PFSK-1 (cell line): ENCODE data around the gene CDHR2.

Experiments
- FOXP2 ChIP-seq: optimal IDR thresholded peaks from 2 replicates; pipeline ENCODE3; 2011; ENCODE audit warnings: borderline replicate concordance, control low read depth, inconsistent platforms; ENCODE audit not compliant: insufficient read depth; ENCODE audit errors: extremely low read length, extremely low read depth
- POLR2AphosphoS5 ChIP-seq: IDR thresholded peaks from 2 replicates; pipeline ENCODE4 v1.6.1; 2012; ENCODE audit warnings: low read depth, mild to moderate bottlenecking, control low read depth, low read length, moderate library complexity
- SIN3A ChIP-seq: IDR thresholded peaks from 2 replicates; pipeline ENCODE4 v1.6.1; 2012; ENCODE audit warnings: mild to moderate bottlenecking, low read length, moderate library complexity, borderline replicate concordance; ENCODE audit not compliant: insufficient read depth
- TAF1 ChIP-seq: IDR thresholded peaks from 2 replicates; pipeline ENCODE4 v1.6.1; 2012; ENCODE audit warnings: low read length, control low read depth, borderline replicate concordance; ENCODE audit not compliant: insufficient read depth
- TF ChIP-seq, protein P1 (sequence below), 2 experiments: IDR thresholded peaks; 2 replicates each; pipeline versions ENCODE4 v1.6.1 to v1.8.0; 2011 to 2012; ENCODE audit warnings: low read depth in 2 of 2, low read length in 2 of 2, control low read depth in 1 of 2, inconsistent platforms in 1 of 2, mild to moderate bottlenecking in 1 of 2, moderate library complexity in 1 of 2; ENCODE audit not compliant: insufficient read depth in 1 of 2

Gene CDHR2

DNA sequence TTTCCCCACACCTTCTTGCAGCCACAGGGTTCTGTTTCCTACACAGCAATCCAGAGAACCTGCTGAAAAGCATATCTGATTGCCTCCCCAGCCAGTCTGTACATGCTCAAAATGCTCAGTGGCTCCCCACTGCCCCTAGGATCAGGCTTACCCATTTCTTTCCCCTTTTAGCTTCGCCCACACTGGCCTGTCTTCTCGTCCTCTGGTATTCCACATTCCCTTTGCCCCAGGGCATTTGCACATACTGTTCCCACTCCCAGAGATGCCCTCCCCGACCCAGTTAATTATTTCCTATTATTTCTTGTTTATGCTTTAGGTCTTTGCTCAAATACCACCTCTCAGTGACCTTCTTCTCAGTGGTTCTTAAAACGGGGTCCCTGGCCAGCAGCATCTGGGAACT is 91.5 kb downstream of the CDHR2 start:
- TF ChIP-seq TAF1: no peak
- TF ChIP-seq POLR2AphosphoS5: no peak
- no peak for TF ChIP-seq SIN3A
- TF ChIP-seq, protein P1, sequence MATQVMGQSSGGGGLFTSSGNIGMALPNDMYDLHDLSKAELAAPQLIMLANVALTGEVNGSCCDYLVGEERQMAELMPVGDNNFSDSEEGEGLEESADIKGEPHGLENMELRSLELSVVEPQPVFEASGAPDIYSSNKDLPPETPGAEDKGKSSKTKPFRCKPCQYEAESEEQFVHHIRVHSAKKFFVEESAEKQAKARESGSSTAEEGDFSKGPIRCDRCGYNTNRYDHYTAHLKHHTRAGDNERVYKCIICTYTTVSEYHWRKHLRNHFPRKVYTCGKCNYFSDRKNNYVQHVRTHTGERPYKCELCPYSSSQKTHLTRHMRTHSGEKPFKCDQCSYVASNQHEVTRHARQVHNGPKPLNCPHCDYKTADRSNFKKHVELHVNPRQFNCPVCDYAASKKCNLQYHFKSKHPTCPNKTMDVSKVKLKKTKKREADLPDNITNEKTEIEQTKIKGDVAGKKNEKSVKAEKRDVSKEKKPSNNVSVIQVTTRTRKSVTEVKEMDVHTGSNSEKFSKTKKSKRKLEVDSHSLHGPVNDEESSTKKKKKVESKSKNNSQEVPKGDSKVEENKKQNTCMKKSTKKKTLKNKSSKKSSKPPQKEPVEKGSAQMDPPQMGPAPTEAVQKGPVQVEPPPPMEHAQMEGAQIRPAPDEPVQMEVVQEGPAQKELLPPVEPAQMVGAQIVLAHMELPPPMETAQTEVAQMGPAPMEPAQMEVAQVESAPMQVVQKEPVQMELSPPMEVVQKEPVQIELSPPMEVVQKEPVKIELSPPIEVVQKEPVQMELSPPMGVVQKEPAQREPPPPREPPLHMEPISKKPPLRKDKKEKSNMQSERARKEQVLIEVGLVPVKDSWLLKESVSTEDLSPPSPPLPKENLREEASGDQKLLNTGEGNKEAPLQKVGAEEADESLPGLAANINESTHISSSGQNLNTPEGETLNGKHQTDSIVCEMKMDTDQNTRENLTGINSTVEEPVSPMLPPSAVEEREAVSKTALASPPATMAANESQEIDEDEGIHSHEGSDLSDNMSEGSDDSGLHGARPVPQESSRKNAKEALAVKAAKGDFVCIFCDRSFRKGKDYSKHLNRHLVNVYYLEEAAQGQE (IDR thresholded peaks at IDR 0.05; ENCODE audit: insufficient read depth in 1 of 2, low read depth in 2 of 2, low read length in 2 of 2): no peak
- TF ChIP-seq FOXP2: no peak

- TF ChIP-seq, protein P1 (IDR thresholded peaks at IDR 0.05; ENCODE audit: insufficient read depth in 1 of 2, low read depth in 2 of 2, low read length in 2 of 2): no peak
- TF ChIP-seq FOXP2 (no peak), TAF1 (no peak), POLR2AphosphoS5 (no peak), SIN3A (no peak)
Observed at GRCh38 chr5:176642675-176643490, 93.7 kb downstream of the CDHR2 start.

GRCh38 chr5:176643491-176644219 is 94.5 kb downstream of the CDHR2 start:
- TF ChIP-seq TAF1 (no peak), SIN3A (no peak), FOXP2 (no peak), POLR2AphosphoS5 (no peak)
- TF ChIP-seq, protein P1 (IDR thresholded peaks at IDR 0.05; ENCODE audit: insufficient read depth in 1 of 2, low read depth in 2 of 2, low read length in 2 of 2): no peak

- TF ChIP-seq FOXP2: no peak
- no peak for TF ChIP-seq SIN3A
- TF ChIP-seq TAF1: no peak
- TF ChIP-seq POLR2AphosphoS5: no peak
- TF ChIP-seq, protein P1 (IDR thresholded peaks at IDR 0.05; ENCODE audit: insufficient read depth in 1 of 2, low read depth in 2 of 2, low read length in 2 of 2): no peak
Observed at GRCh38 chr5:176644294-176644693, 95.2 kb downstream of the CDHR2 start.
